Right ventricle myocardium superior (tissue), 1 donor: Measurements from ENCODE around the gene HECTD1. TPM values are rescaled to one million over a fixed set of nuclear protein-coding genes. Genes with fewer than 3 reads are reported as not detected.
A peak's percentile ranks its signal among the peaks of the same experiment; 100 is the strongest.
"Not testable (repeated sequence)": the region's sequence is repeated elsewhere in the genome, so short reads cannot be mapped to it uniquely, and the experiment has no call there.

ENCODE experiments used
- ATAC-seq: fragments of 200-7000 bp; cut with Tn5 transposase; one replicate; pipeline ENCODE4 v1.9.1; 2020; ENCODE audit warnings: mild to moderate bottlenecking; ENCODE audit not compliant: poor library complexity
- DNase-seq: peaks from one replicate; pipeline ENCODE4 v3.0.0-alpha.2; 2020
- intact Hi-C: fragments of 100-400 bp; cut with DNase I; formaldehyde crosslinking; loops from one replicate; pipeline ENCODE4 v1.11.2; 2022
- total RNA-seq: library from RNA; stranded (reverse); fragmentation: NEBNext Ultra II Directional; extraction: Animal tissue kit (Norgen Biotek cat#: 25700); gene quantifications from one replicate; pipeline ENCODE4 v1.2.1, GENCODE V29; 2021
- donor health status: DM: no; HTN: yes; CAD: no; lungs with severe emphysema.

The HECTD1 gene
- total RNA-seq, 1 donor from 2014 or later, result 145 TPM

GRCh38 chr14:31203899-31204592 is 3.5 kb downstream of the HECTD1 start:
- DNase-seq, intact Hi-C loops, ATAC-seq: not testable (repeated sequence)

GRCh38 chr14:31203414-31203742 is 4.2 kb downstream of the HECTD1 start:
- DNase-seq (no peak), ATAC-seq (no peak)
- intact Hi-C loops, result no loop called here

- DNase-seq (no peak), ATAC-seq (no peak)
- intact Hi-C loops, result no loop called here
Observed at GRCh38 chr14:31201111-31201510, 6.5 kb downstream of the HECTD1 start.

GRCh38 chr14:31200702-31200990 is 6.9 kb downstream of the HECTD1 start:
- intact Hi-C loops, result no loop called here
- ATAC-seq (no peak), DNase-seq (no peak)

GRCh38 chr14:31197671-31198070 is 9.9 kb downstream of the HECTD1 start:
- intact Hi-C loops, result no loop called here

GRCh38 chr14:31196839-31197492 is 10.6 kb downstream of the HECTD1 start:
- no peak for ATAC-seq
- intact Hi-C loops, result no loop called here
- no peak for DNase-seq

More at GRCh38 chr14:31197671-31198070, 9.9 kb downstream of the HECTD1 start:
- ATAC-seq (no peak), DNase-seq (no peak)

- ATAC-seq (no peak), DNase-seq (no peak)
- intact Hi-C loops, result no loop called here
Observed at GRCh38 chr14:31194661-31195060, 12.9 kb downstream of the HECTD1 start.

- DNase-seq (no peak), ATAC-seq (no peak)
- intact Hi-C loops, result no loop called here
Observed at GRCh38 chr14:31194095-31194494, 13.5 kb downstream of the HECTD1 start.

GRCh38 chr14:31192544-31192943 is 15.0 kb downstream of the HECTD1 start:
- ATAC-seq, DNase-seq, intact Hi-C loops: not testable (repeated sequence)

- DNase-seq (no peak), ATAC-seq (no peak)
- intact Hi-C loops, result no loop called here
Observed at GRCh38 chr14:31190717-31191263, 16.8 kb downstream of the HECTD1 start.

GRCh38 chr14:31190219-31190603 is 17.4 kb downstream of the HECTD1 start:
- DNase-seq (no peak), ATAC-seq (no peak)
- intact Hi-C loops, result no loop called here

GRCh38 chr14:31189346-31190218 is 18.0 kb downstream of the HECTD1 start:
- DNase-seq (no peak), ATAC-seq (no peak)
- intact Hi-C loops, result no loop called here

GRCh38 chr14:31188744-31189143 is 18.8 kb downstream of the HECTD1 start:
- intact Hi-C loops, result no loop called here
- DNase-seq (no peak), ATAC-seq (no peak)

GRCh38 chr14:31182016-31182415 is 25.6 kb downstream of the HECTD1 start:
- ATAC-seq, DNase-seq, intact Hi-C loops: not testable (repeated sequence)

GRCh38 chr14:31181271-31181670 is 26.3 kb downstream of the HECTD1 start:
- ATAC-seq, result no peak
- no peak for DNase-seq
- intact Hi-C loops, result no loop called here

GRCh38 chr14:31180299-31181051 is 27.1 kb downstream of the HECTD1 start:
- ATAC-seq, result no peak

GRCh38 chr14:31174433-31174832 is 33.2 kb downstream of the HECTD1 start:
- ATAC-seq (no peak), DNase-seq (no peak)
- intact Hi-C loops, result no loop called here

More at GRCh38 chr14:31180299-31181051, 27.1 kb downstream of the HECTD1 start:
- no peak for DNase-seq
- intact Hi-C loops, result no loop called here

- intact Hi-C loops, result no loop called here
- ATAC-seq, result peak; percentile 60
Observed at GRCh38 chr14:31173120-31173837, 34.3 kb downstream of the HECTD1 start.

More at GRCh38 chr14:31173120-31173837, 34.3 kb downstream of the HECTD1 start:
- no peak for DNase-seq
